Measurements from ENCODE around the gene CASZ1.

DNA sequence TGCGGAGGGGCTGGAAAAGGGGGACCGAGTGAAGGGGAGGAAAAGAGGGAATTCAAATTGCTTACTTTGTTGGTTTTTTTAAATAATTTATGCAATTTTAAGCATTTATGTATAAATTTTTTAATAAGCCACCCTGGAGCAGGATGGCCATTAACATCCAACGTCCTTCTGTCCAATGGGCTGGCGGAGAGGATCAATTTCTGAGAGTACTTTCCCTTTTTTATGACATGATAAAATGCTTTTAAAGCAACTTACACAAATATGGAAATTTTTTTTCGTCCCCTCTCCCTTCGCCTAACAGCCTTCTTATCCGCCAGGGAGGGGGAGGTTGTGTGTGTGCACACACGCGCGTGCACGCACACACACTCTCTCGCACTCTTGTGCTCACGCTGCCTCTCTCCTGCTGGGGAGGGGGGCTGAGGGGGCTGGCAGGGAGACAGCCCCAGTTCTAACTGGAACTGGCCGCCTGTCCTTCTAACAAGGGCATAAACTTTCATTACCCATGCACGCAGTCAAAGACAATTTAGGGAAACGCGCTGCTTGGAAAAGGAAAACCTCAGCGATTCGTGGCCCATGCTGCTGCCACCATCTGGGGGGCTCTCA, 123.2 kb downstream of the CASZ1 start:
- TF ChIP-seq, protein P1, sequence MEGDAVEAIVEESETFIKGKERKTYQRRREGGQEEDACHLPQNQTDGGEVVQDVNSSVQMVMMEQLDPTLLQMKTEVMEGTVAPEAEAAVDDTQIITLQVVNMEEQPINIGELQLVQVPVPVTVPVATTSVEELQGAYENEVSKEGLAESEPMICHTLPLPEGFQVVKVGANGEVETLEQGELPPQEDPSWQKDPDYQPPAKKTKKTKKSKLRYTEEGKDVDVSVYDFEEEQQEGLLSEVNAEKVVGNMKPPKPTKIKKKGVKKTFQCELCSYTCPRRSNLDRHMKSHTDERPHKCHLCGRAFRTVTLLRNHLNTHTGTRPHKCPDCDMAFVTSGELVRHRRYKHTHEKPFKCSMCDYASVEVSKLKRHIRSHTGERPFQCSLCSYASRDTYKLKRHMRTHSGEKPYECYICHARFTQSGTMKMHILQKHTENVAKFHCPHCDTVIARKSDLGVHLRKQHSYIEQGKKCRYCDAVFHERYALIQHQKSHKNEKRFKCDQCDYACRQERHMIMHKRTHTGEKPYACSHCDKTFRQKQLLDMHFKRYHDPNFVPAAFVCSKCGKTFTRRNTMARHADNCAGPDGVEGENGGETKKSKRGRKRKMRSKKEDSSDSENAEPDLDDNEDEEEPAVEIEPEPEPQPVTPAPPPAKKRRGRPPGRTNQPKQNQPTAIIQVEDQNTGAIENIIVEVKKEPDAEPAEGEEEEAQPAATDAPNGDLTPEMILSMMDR (IDR thresholded peaks at IDR 0.05), result no peak
- TF ChIP-seq POLR2AphosphoS5 (IDR thresholded peaks at IDR 0.05; ENCODE audit: low read depth, low read length), result no peak

Data from Panc1 (cell line).